ENCODE data around the gene NR1H3. TPM values are rescaled to one million over a fixed set of nuclear protein-coding genes. Genes with fewer than 3 reads are reported as not detected.

Gene NR1H3
- total and polyA plus RNA-seq, 4 donors = 52.8 to 57.3 (median 55.6) TPM

DNA sequence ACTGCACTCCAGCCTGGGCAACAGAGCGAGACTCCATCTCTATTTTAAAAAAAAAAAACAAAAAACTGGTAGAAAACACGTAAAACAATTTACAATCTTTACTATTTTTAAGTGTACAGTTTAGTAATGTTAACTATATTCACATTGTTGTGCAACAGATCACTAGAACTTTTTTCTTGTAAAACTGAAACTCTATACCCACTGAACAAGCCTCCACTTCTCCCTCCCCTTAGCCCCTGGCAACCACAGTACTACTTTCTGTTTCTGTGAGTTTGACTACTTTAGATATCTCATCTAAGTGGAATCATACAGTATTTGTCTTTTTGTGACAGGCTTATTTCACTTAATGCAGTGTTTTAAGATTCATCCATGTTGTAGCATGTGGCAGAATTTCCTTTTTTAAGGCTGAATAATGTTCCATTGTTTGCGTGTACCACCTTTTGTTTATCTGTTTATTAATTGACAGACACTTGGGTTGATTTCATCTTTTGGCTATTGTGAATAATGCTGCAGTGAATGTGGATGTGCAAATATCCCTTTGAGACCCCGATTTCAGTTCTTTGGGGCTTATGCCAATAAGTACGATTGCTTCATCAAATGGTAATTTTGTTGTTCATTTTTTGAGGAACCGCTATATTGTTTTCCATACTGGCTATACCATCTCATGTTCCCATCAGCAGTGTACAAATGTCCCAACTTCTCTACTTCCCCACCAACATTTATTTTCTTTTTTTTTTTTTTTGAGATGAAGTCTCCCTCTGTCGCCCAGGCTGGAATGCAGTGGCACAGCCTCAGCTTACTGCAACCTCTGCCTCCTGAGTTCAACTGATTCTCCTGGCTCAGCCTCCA, 32.0 kb upstream of the NR1H3 start:
- no peak for DNase-seq (ENCODE audit: low spot score)
- peaks cover 0 to 5% (median 0%) of the 10 kb centered on the region in 4 donors for H3K36me3 ChIP-seq (ENCODE audit: control insufficient read depth in 4 of 4, insufficient read depth in 3 of 4, low read depth in 1 of 4, low read length in 3 of 4)
- no peak overlapping the region for H3K9ac ChIP-seq (ENCODE audit: low read depth in 1 of 2, low read length in 2 of 2)
- no peaks in the 10 kb centered on the region for H3K4me1 ChIP-seq (ENCODE audit: control insufficient read depth in 4 of 4, insufficient read depth in 4 of 4, low read length in 3 of 4)
- H3K4me3 ChIP-seq (ENCODE audit: low read depth in 1 of 3, low read length in 3 of 3) = no peak overlapping the region
- 92% methylated on average over 7 of the region's 7 CpGs for WGBS
- TF ChIP-seq ATF3 (IDR thresholded peaks at IDR 0.05) (no peak), YY1 (IDR thresholded peaks at IDR 0.05) (no peak), FOXA1 (IDR thresholded peaks at IDR 0.05) (no peak), EGR1 (IDR thresholded peaks at IDR 0.05; ENCODE audit: low read depth in 2 of 2) (no peak), JUND (IDR thresholded peaks at IDR 0.05) (no peak), CTCF (IDR thresholded peaks at IDR 0.05; ENCODE audit: low read depth, low read length, missing input control) (no peak), SP1 (IDR thresholded peaks at IDR 0.05) (no peak), NR2F2 (IDR thresholded peaks at IDR 0.05) (no peak), GABPA (IDR thresholded peaks at IDR 0.05 in 1 of 2, conservative IDR thresholded peaks at IDR 0.05 in 1 of 2) (no peak), RAD21 (IDR thresholded peaks at IDR 0.05) (no peak), REST (IDR thresholded peaks at IDR 0.05) (no peak), RXRA (IDR thresholded peaks at IDR 0.05) (no peak)
- TF ChIP-seq, protein P1, sequence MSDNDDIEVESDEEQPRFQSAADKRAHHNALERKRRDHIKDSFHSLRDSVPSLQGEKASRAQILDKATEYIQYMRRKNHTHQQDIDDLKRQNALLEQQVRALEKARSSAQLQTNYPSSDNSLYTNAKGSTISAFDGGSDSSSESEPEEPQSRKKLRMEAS (IDR thresholded peaks at IDR 0.05) = no peak
- H3K27me3 ChIP-seq (ENCODE audit: control insufficient read depth in 4 of 4, insufficient read depth in 4 of 4, low read length in 3 of 4) = no peaks in the 10 kb centered on the region
- no peaks in the 10 kb centered on the region for H3K9me3 ChIP-seq (ENCODE audit: control insufficient read depth in 4 of 4, low read length in 3 of 4)
- no peak overlapping the region for H3K27ac ChIP-seq (ENCODE audit: low read depth in 1 of 2, low read length in 2 of 2)

DNA sequence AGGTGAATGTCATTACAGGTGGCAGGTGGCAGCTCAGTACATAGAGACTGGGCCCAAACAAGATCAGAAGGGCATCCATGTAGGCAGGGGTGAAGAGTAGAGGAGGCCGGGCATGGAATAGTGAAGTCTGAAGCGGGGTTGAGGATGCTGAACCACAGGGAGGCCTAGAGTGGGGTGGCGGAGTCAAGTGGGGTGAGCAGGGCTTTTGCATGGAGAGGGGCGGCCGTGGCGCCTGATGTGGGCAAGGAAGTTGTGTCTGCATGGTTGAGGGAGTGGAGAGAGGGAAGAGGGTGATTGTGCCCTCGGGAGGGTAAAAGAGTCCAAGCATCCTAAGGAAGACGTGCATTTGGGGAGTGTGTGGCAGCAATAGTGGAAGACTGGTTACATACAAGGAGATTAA, 28.6 kb upstream of the NR1H3 start:
- WGBS = 97% methylated on average over 8 of the region's 8 CpGs
- no peak for TF ChIP-seq JUND (IDR thresholded peaks at IDR 0.05)
- TF ChIP-seq YY1 (IDR thresholded peaks at IDR 0.05) = no peak
- TF ChIP-seq GABPA (IDR thresholded peaks at IDR 0.05 in 1 of 2, conservative IDR thresholded peaks at IDR 0.05 in 1 of 2) = no peak
- TF ChIP-seq CTCF (IDR thresholded peaks at IDR 0.05; ENCODE audit: low read depth, low read length, missing input control) = no peak
- no peak for TF ChIP-seq FOXA2 (IDR thresholded peaks at IDR 0.05)
- no peak for TF ChIP-seq TAF1 (conservative IDR thresholded peaks at IDR 0.05)
- TF ChIP-seq, protein P1 (IDR thresholded peaks at IDR 0.05) = no peak
- TF ChIP-seq FOXA1 (IDR thresholded peaks at IDR 0.05) = no peak
- TF ChIP-seq HNF4G (IDR thresholded peaks at IDR 0.05) = no peak
- TF ChIP-seq RXRA (IDR thresholded peaks at IDR 0.05) = no peak
- Histone ChIP-seq H3K9ac (ENCODE audit: low read depth in 1 of 2, low read length in 2 of 2) (no peak overlapping the region), H3K36me3 (ENCODE audit: control insufficient read depth in 4 of 4, insufficient read depth in 3 of 4, low read depth in 1 of 4, low read length in 3 of 4) (peaks cover 0 to 2% (median 0%) of the 10 kb centered on the region in 4 donors), H3K27me3 (ENCODE audit: control insufficient read depth in 4 of 4, insufficient read depth in 4 of 4, low read length in 3 of 4) (no peaks in the 10 kb centered on the region), H3K27ac (ENCODE audit: low read depth in 1 of 2, low read length in 2 of 2) (no peak overlapping the region), H3K4me3 (ENCODE audit: low read depth in 1 of 3, low read length in 3 of 3) (no peak overlapping the region), H3K4me1 (ENCODE audit: control insufficient read depth in 4 of 4, insufficient read depth in 4 of 4, low read length in 3 of 4) (peaks cover 9 to 14% (median 12%) of the 10 kb centered on the region in 4 donors), H3K9me3 (ENCODE audit: control insufficient read depth in 4 of 4, low read length in 3 of 4) (no peaks in the 10 kb centered on the region)
- no peak for DNase-seq (ENCODE audit: low spot score)

Measured in liver (tissue), 9 donors.